Measurements from ENCODE around the gene CBLN3.

The CBLN3 gene

GRCh38 chr14:24426150-24426911, 3.1 kb downstream of the CBLN3 start:
- H3K27me3 ChIP-seq (ENCODE audit: control insufficient read depth, insufficient read depth, low read length, poor library complexity, severe bottlenecking): peaks cover 15% of the 10 kb centered on the region

GRCh38 chr14:24425704-24426103, 3.8 kb downstream of the CBLN3 start:
- 80 to 91% methylated on average over 3 of the region's 3 CpGs for WGBS, 2 experiments
- H3K27me3 ChIP-seq (ENCODE audit: control insufficient read depth, insufficient read depth, low read length, poor library complexity, severe bottlenecking): peaks cover 15% of the 10 kb centered on the region
- H3K9me3 ChIP-seq (ENCODE audit: control insufficient read depth, low read length): no peaks in the 10 kb centered on the region
- H3K27ac ChIP-seq (ENCODE audit: insufficient read depth, low read depth, low read length, poor library complexity, severe bottlenecking): no peak overlapping the region
- H3K4me1 ChIP-seq (ENCODE audit: control insufficient read depth, insufficient read depth, low read length): no peaks in the 10 kb centered on the region
- H3K36me3 ChIP-seq (ENCODE audit: control insufficient read depth, insufficient read depth, low read length): no peaks in the 10 kb centered on the region
- H3K4me3 ChIP-seq (ENCODE audit: insufficient read depth, low read depth, low read length): no peak overlapping the region

More at GRCh38 chr14:24426150-24426911, 3.1 kb downstream of the CBLN3 start:
- Histone ChIP-seq H3K4me3 (ENCODE audit: insufficient read depth, low read depth, low read length) (no peak overlapping the region), H3K27ac (ENCODE audit: insufficient read depth, low read depth, low read length, poor library complexity, severe bottlenecking) (no peak overlapping the region), H3K4me1 (ENCODE audit: control insufficient read depth, insufficient read depth, low read length) (no peaks in the 10 kb centered on the region), H3K36me3 (ENCODE audit: control insufficient read depth, insufficient read depth, low read length) (no peaks in the 10 kb centered on the region), H3K9me3 (ENCODE audit: control insufficient read depth, low read length) (no peaks in the 10 kb centered on the region)
- WGBS, 2 experiments: 84% methylated on average over 1 to 2 of the region's 2 CpGs

GRCh38 chr14:24422694-24423601, 6.5 kb downstream of the CBLN3 start:
- Histone ChIP-seq H3K9me3 (ENCODE audit: control insufficient read depth, low read length) (no peaks in the 10 kb centered on the region), H3K4me3 (ENCODE audit: insufficient read depth, low read depth, low read length) (no peak overlapping the region), H3K27me3 (ENCODE audit: control insufficient read depth, insufficient read depth, low read length, poor library complexity, severe bottlenecking) (peaks cover 3% of the 10 kb centered on the region), H3K36me3 (ENCODE audit: control insufficient read depth, insufficient read depth, low read length) (no peaks in the 10 kb centered on the region), H3K27ac (ENCODE audit: insufficient read depth, low read depth, low read length, poor library complexity, severe bottlenecking) (no peak overlapping the region), H3K4me1 (ENCODE audit: control insufficient read depth, insufficient read depth, low read length) (no peaks in the 10 kb centered on the region)
- 91% methylated on average over 11 to 12 of the region's 12 CpGs for WGBS, 2 experiments

- H3K9me3 ChIP-seq (ENCODE audit: control insufficient read depth, low read length): no peaks in the 10 kb centered on the region
- peaks cover 3% of the 10 kb centered on the region for H3K27me3 ChIP-seq (ENCODE audit: control insufficient read depth, insufficient read depth, low read length, poor library complexity, severe bottlenecking)
- H3K4me1 ChIP-seq (ENCODE audit: control insufficient read depth, insufficient read depth, low read length): no peaks in the 10 kb centered on the region
- no peak overlapping the region for H3K27ac ChIP-seq (ENCODE audit: insufficient read depth, low read depth, low read length, poor library complexity, severe bottlenecking)
- no peak overlapping the region for H3K4me3 ChIP-seq (ENCODE audit: insufficient read depth, low read depth, low read length)
- no peaks in the 10 kb centered on the region for H3K36me3 ChIP-seq (ENCODE audit: control insufficient read depth, insufficient read depth, low read length)
- WGBS, 2 experiments: 85 to 95% methylated on average over 4 of the region's 4 CpGs
Observed at GRCh38 chr14:24422261-24422660, 7.2 kb downstream of the CBLN3 start.

GRCh38 chr14:24418492-24418873, 11.0 kb downstream of the CBLN3 start:
- no peak overlapping the region for H3K27ac ChIP-seq (ENCODE audit: insufficient read depth, low read depth, low read length, poor library complexity, severe bottlenecking)
- H3K9me3 ChIP-seq (ENCODE audit: control insufficient read depth, low read length): no peaks in the 10 kb centered on the region
- H3K27me3 ChIP-seq (ENCODE audit: control insufficient read depth, insufficient read depth, low read length, poor library complexity, severe bottlenecking): peaks cover 3% of the 10 kb centered on the region
- 93 to 94% methylated on average over 6 of the region's 6 CpGs for WGBS, 2 experiments
- no peaks in the 10 kb centered on the region for H3K4me1 ChIP-seq (ENCODE audit: control insufficient read depth, insufficient read depth, low read length)
- no peak overlapping the region for H3K4me3 ChIP-seq (ENCODE audit: insufficient read depth, low read depth, low read length)
- peaks cover 8% of the 10 kb centered on the region for H3K36me3 ChIP-seq (ENCODE audit: control insufficient read depth, insufficient read depth, low read length)

- Histone ChIP-seq H3K4me1 (ENCODE audit: control insufficient read depth, insufficient read depth, low read length) (no peaks in the 10 kb centered on the region), H3K27ac (ENCODE audit: insufficient read depth, low read depth, low read length, poor library complexity, severe bottlenecking) (no peak overlapping the region), H3K27me3 (ENCODE audit: control insufficient read depth, insufficient read depth, low read length, poor library complexity, severe bottlenecking) (peaks cover 3% of the 10 kb centered on the region), H3K36me3 (ENCODE audit: control insufficient read depth, insufficient read depth, low read length) (peaks cover 13% of the 10 kb centered on the region), H3K4me3 (ENCODE audit: insufficient read depth, low read depth, low read length) (no peak overlapping the region), H3K9me3 (ENCODE audit: control insufficient read depth, low read length) (no peaks in the 10 kb centered on the region)
- WGBS, 2 experiments: 86 to 89% methylated on average over 6 of the region's 6 CpGs
Observed at GRCh38 chr14:24417832-24418491, 11.5 kb downstream of the CBLN3 start.

GRCh38 chr14:24416932-24417619, 12.4 kb downstream of the CBLN3 start:
- Histone ChIP-seq H3K4me1 (ENCODE audit: control insufficient read depth, insufficient read depth, low read length) (no peaks in the 10 kb centered on the region), H3K9me3 (ENCODE audit: control insufficient read depth, low read length) (no peaks in the 10 kb centered on the region), H3K4me3 (ENCODE audit: insufficient read depth, low read depth, low read length) (no peak overlapping the region), H3K27me3 (ENCODE audit: control insufficient read depth, insufficient read depth, low read length, poor library complexity, severe bottlenecking) (no peaks in the 10 kb centered on the region), H3K36me3 (ENCODE audit: control insufficient read depth, insufficient read depth, low read length) (peaks cover 13% of the 10 kb centered on the region), H3K27ac (ENCODE audit: insufficient read depth, low read depth, low read length, poor library complexity, severe bottlenecking) (no peak overlapping the region)
- WGBS, 2 experiments: 90 to 91% methylated on average over 16 of the region's 16 CpGs

- no peaks in the 10 kb centered on the region for H3K27me3 ChIP-seq (ENCODE audit: control insufficient read depth, insufficient read depth, low read length, poor library complexity, severe bottlenecking)
- no peak overlapping the region for H3K4me3 ChIP-seq (ENCODE audit: insufficient read depth, low read depth, low read length)
- H3K4me1 ChIP-seq (ENCODE audit: control insufficient read depth, insufficient read depth, low read length): no peaks in the 10 kb centered on the region
- no peaks in the 10 kb centered on the region for H3K9me3 ChIP-seq (ENCODE audit: control insufficient read depth, low read length)
- H3K27ac ChIP-seq (ENCODE audit: insufficient read depth, low read depth, low read length, poor library complexity, severe bottlenecking): no peak overlapping the region
- peaks cover 13% of the 10 kb centered on the region for H3K36me3 ChIP-seq (ENCODE audit: control insufficient read depth, insufficient read depth, low read length)
- 92% methylated on average over 19 of the region's 19 CpGs for WGBS, 2 experiments
Observed at GRCh38 chr14:24416254-24416931, 13.1 kb downstream of the CBLN3 start.

- H3K27me3 ChIP-seq (ENCODE audit: control insufficient read depth, insufficient read depth, low read length, poor library complexity, severe bottlenecking): no peaks in the 10 kb centered on the region
- no peaks in the 10 kb centered on the region for H3K4me1 ChIP-seq (ENCODE audit: control insufficient read depth, insufficient read depth, low read length)
- H3K4me3 ChIP-seq (ENCODE audit: insufficient read depth, low read depth, low read length): no peak overlapping the region
- H3K36me3 ChIP-seq (ENCODE audit: control insufficient read depth, insufficient read depth, low read length): peaks cover 13% of the 10 kb centered on the region
- 92 to 96% methylated on average over 25 of the region's 25 CpGs for WGBS, 2 experiments
- H3K9me3 ChIP-seq (ENCODE audit: control insufficient read depth, low read length): no peaks in the 10 kb centered on the region
- H3K27ac ChIP-seq (ENCODE audit: insufficient read depth, low read depth, low read length, poor library complexity, severe bottlenecking): no peak overlapping the region
Observed at GRCh38 chr14:24415421-24416253, 13.8 kb downstream of the CBLN3 start.
